GM12892 (cell line): ENCODE results near the gene LRFN2.

Source experiments
- POLR2A ChIP-seq: IDR thresholded peaks from 2 replicates; pipeline ENCODE4 v1.6.1; 2011; ENCODE audit warnings: low read depth, low read length, control low read depth
- TAF1 ChIP-seq: IDR thresholded peaks from 2 replicates; pipeline ENCODE4 v1.6.1; 2011; ENCODE audit warnings: low read depth, mild to moderate bottlenecking, control low read depth, low read length, borderline replicate concordance

- TF ChIP-seq TAF1 (no peak), POLR2A (no peak)
These were observed 245.4 kb downstream of the LRFN2 start for GRCh38 chr6:40341726-40342125.
